HL-60 (cell line): ENCODE results near the gene UBE2D4.

Experiments used
- CTCF ChIP-seq: IDR thresholded peaks from one replicate; pipeline ENCODE4 v1.5.1; 2011; ENCODE audit warnings: low read length, control low read depth, inconsistent platforms; ENCODE audit not compliant: insufficient read depth
- POLR2AphosphoS5 ChIP-seq: IDR thresholded peaks from 2 replicates; pipeline ENCODE4 v1.6.1; 2012; ENCODE audit warnings: low read depth
- REST ChIP-seq: IDR thresholded peaks from 2 replicates; pipeline ENCODE4 v1.6.1; 2012; ENCODE audit warnings: low read depth; ENCODE audit not compliant: insufficient replicate concordance

DNA sequence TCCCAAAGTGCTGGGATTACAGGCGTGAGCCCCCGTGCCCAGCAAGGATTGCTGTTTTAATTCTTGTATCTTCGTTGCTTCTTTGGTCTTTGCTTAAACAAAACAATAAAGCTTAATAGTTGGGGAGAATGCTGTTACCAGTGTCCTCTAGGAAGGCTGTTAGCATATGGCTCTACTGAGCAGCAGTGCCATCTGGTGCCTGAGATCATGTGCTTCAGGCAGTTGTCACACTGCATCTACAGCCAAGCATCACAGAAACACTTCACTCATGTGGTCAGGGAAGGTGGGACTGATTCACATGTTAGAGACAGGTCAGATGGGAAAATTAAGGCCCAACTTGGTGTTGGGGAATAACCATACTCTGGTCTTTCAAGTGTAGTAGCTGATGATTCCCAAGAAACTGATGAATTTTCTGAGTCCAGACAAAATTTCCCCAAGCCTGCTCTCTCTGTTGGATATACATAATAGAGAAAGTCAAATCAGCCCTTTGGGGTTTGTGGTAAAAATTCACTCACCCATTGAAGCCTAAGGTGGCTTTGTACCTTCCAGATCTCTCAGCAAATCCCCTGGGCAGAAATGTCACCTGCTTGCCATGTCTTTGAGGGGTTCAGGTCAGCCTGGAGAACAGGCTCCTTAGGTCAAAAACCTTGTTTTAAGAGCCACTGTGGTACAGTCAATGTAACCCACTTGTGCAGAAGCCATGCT, 28.4 kb downstream of the UBE2D4 start:
- peak; percentile 59 for TF ChIP-seq CTCF
- no peak for TF ChIP-seq REST
- no peak for TF ChIP-seq POLR2AphosphoS5
